Measurements from ENCODE around the gene CASK. TPM values are rescaled to one million over a fixed set of nuclear protein-coding genes. Genes with fewer than 3 reads are reported as not detected.
A peak's percentile ranks its signal among the peaks of the same experiment; 100 is the strongest.

Gene CASK, protein sequence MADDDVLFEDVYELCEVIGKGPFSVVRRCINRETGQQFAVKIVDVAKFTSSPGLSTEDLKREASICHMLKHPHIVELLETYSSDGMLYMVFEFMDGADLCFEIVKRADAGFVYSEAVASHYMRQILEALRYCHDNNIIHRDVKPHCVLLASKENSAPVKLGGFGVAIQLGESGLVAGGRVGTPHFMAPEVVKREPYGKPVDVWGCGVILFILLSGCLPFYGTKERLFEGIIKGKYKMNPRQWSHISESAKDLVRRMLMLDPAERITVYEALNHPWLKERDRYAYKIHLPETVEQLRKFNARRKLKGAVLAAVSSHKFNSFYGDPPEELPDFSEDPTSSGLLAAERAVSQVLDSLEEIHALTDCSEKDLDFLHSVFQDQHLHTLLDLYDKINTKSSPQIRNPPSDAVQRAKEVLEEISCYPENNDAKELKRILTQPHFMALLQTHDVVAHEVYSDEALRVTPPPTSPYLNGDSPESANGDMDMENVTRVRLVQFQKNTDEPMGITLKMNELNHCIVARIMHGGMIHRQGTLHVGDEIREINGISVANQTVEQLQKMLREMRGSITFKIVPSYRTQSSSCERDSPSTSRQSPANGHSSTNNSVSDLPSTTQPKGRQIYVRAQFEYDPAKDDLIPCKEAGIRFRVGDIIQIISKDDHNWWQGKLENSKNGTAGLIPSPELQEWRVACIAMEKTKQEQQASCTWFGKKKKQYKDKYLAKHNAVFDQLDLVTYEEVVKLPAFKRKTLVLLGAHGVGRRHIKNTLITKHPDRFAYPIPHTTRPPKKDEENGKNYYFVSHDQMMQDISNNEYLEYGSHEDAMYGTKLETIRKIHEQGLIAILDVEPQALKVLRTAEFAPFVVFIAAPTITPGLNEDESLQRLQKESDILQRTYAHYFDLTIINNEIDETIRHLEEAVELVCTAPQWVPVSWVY
- 7.2 and 10.1 TPM in 2 replicates for total RNA-seq (2011; cell fraction: chromatin; rRNA removed; ENCODE audit: low replicate concordance)
- 3.0 and 4.3 TPM in 2 replicates for total RNA-seq (2011; cell fraction: nucleolus; rRNA removed)
- 5.0 and 5.8 TPM in 2 replicates for total RNA-seq (2011; cell fraction: nucleoplasm; rRNA removed)
- total RNA-seq (2014; rRNA removed) (2.4 and 5.4 TPM in 2 replicates), total RNA-seq (2014; rRNA removed; fragmentation: Illumina TruSeq; extraction: Trizol) (6.3 TPM in 2 replicates), total RNA-seq (2015; rRNA removed; fragmentation: Illumina TruSeq; extraction: Trizol) (4.9 and 5.3 TPM in 2 replicates), total RNA-seq (2021) (5.7 and 7.4 TPM in 2 replicates), polyA plus RNA-seq (2011; rRNA removed) (1.9 and 5.2 TPM in 2 replicates), polyA plus RNA-seq (2014; fragmentation: Illumina TruSeq; extraction: Trizol) (2.6 and 3.1 TPM in 2 replicates), polyA plus RNA-seq (2014; fragmentation: Nextera tagmentation; extraction: Ambion mirVana) (1 to 10 TPM; 1.3 to 1.5 TPM), polyA plus RNA-seq (2014; rRNA removed) (2.3 and 3.8 TPM in 2 replicates), polyA minus RNA-seq (2011; rRNA and poly(A)+ RNA removed) (4.0 and 9.8 TPM in 2 replicates), Bru-seq, nascent RNA (percentile 45 among the genes with signal in this experiment), BruChase-seq, experiment 1, labeled RNA remaining after a 2-hour chase (percentile 45 among the genes with signal in this experiment), BruChase-seq, experiment 2, labeled RNA remaining after a 6-hour chase (percentile 43 among the genes with signal in this experiment)
- polyA plus RNA-seq (2011; cell fraction: cytosol; rRNA removed): 1.3 TPM in 2 replicates
- polyA plus RNA-seq (2011; cell fraction: nucleus; rRNA removed): 1.4 and 1.7 TPM in 2 replicates
- polyA plus RNA-seq (2012): 4.7 and 5.2 TPM in 2 replicates
- 1.6 and 9.1 TPM in 2 replicates for polyA minus RNA-seq (2011; cell fraction: cytosol; rRNA and poly(A)+ RNA removed)
- 2.2 and 5.4 TPM in 2 replicates for polyA minus RNA-seq (2011; cell fraction: nucleus; rRNA and poly(A)+ RNA removed)
- long read RNA-seq, experiment 1, full-length matches to known transcripts: 6 of 9 reads
- long read RNA-seq, experiment 1, partial matches to known transcripts: 0 of 9 reads
- long read RNA-seq, experiment 1, other reads (novel, unspliced or antisense): 3 of 9 reads
- long read RNA-seq, experiment 2, partial matches to known transcripts: 0 of 4 reads
- long read RNA-seq, experiment 2, other reads (novel, unspliced or antisense): 3 of 4 reads
- long read RNA-seq, experiment 3, partial matches to known transcripts: 1 of 1 reads
- long read RNA-seq, experiment 3, other reads (novel, unspliced or antisense): 0 of 1 reads

DNA sequence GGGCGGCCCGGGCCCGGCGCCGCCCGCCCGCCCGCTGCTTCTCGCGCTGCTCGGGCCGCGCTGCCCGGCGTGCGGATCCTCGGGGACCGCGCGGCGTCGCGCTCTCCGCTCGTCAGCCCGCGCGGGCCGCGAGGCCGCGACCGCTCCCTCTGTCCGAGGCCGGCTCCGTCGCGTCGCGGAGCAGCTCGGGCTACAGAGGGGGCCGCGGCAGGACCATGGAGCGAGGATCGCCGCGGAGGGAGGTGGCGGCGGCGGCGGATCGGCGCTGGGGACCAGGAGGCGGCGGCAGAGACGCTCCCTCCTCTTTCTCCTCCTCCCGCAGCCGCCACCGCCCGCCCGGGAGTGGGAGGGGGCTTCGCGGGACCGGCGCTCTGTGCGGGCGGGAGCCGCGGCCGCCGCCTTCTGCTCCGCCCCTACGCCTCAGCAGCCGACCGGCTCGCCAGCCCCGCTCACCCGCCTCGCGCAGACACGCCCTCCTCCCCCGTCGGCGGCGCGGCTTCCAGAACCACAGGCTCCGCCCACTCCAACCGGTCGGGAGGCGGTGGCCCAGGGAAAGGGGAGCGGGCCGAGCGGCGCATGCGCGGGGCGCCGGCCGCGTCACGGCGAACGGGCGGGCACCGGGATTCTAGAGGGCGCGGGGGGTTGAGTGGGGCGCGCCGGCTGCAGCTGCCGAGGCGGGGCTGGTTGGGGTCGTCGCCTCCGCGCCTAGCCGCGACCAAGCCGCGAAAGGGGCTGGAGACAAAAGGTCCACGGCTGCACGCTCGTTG, at the start of gene CASK:
Gene CASK, minus strand, starts transcription at position 344 of the 767 bp plus-strand sequence. CDS start 566 bp downstream, outside the sequence.
- no peak for FAIRE-seq
- TF ChIP-seq, protein P1, sequence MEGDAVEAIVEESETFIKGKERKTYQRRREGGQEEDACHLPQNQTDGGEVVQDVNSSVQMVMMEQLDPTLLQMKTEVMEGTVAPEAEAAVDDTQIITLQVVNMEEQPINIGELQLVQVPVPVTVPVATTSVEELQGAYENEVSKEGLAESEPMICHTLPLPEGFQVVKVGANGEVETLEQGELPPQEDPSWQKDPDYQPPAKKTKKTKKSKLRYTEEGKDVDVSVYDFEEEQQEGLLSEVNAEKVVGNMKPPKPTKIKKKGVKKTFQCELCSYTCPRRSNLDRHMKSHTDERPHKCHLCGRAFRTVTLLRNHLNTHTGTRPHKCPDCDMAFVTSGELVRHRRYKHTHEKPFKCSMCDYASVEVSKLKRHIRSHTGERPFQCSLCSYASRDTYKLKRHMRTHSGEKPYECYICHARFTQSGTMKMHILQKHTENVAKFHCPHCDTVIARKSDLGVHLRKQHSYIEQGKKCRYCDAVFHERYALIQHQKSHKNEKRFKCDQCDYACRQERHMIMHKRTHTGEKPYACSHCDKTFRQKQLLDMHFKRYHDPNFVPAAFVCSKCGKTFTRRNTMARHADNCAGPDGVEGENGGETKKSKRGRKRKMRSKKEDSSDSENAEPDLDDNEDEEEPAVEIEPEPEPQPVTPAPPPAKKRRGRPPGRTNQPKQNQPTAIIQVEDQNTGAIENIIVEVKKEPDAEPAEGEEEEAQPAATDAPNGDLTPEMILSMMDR (IDR thresholded peaks at IDR 0.05 in 2 of 3, conservative IDR thresholded peaks at IDR 0.05 in 1 of 3; ENCODE audit: insufficient read depth in 2 of 3, low read depth in 1 of 3, low read length in 3 of 3): 0 out of 6 replicates have a peak, but pooled peaks of 1 of the 3 experiments have one; percentile 1
- TF ChIP-seq, protein P2, sequence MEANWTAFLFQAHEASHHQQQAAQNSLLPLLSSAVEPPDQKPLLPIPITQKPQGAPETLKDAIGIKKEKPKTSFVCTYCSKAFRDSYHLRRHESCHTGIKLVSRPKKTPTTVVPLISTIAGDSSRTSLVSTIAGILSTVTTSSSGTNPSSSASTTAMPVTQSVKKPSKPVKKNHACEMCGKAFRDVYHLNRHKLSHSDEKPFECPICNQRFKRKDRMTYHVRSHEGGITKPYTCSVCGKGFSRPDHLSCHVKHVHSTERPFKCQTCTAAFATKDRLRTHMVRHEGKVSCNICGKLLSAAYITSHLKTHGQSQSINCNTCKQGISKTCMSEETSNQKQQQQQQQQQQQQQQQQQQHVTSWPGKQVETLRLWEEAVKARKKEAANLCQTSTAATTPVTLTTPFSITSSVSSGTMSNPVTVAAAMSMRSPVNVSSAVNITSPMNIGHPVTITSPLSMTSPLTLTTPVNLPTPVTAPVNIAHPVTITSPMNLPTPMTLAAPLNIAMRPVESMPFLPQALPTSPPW (CRISPR knock-in tag; IDR thresholded peaks at IDR 0.05): peak; percentile 75
- TF ChIP-seq RB1 (IDR thresholded peaks at IDR 0.05; ENCODE audit: low read depth) (peak; percentile 64; the same call in 1 of the 2 replicates), ATF1 (CRISPR knock-in tag; IDR thresholded peaks at IDR 0.05) (no peak), ATF1 (tag; IDR thresholded peaks at IDR 0.05) (peak; percentile 58), ERF (CRISPR knock-in tag; IDR thresholded peaks at IDR 0.05) (no peak)
- TF ChIP-seq, protein P3, sequence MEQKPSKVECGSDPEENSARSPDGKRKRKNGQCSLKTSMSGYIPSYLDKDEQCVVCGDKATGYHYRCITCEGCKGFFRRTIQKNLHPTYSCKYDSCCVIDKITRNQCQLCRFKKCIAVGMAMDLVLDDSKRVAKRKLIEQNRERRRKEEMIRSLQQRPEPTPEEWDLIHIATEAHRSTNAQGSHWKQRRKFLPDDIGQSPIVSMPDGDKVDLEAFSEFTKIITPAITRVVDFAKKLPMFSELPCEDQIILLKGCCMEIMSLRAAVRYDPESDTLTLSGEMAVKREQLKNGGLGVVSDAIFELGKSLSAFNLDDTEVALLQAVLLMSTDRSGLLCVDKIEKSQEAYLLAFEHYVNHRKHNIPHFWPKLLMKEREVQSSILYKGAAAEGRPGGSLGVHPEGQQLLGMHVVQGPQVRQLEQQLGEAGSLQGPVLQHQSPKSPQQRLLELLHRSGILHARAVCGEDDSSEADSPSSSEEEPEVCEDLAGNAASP (IDR thresholded peaks at IDR 0.05): no peak

More for the DNA sequence above, at the start of gene CASK:
- peak within 1 kb of the TSS; percentile 59 to 90 for H3K9ac ChIP-seq (ENCODE audit: insufficient read depth in 1 of 2, low read depth in 2 of 2, low read length in 2 of 2)
- H3K9me3 ChIP-seq (replicated peaks; ENCODE audit: control insufficient read depth, insufficient read depth, low read depth, low read length): no peaks in the 10 kb centered on the region
- H3K27me3 ChIP-seq (ENCODE audit: control insufficient read depth in 2 of 2, insufficient read depth in 2 of 2, low read length in 2 of 2): no peaks in the 10 kb centered on the region
- intact Hi-C loops (cut with micrococcal nuclease) (no loop called here), in situ Hi-C loops (cut with MboI) (no loop called here)
- 0% methylated on average over 9 of the region's 123 CpGs for WGBS (ENCODE audit: insufficient coverage, low coverage, missing lambda C conversion rate)
- H3K4me1 ChIP-seq (replicated peaks in 1 of 2; ENCODE audit: control insufficient read depth in 2 of 2, insufficient read depth in 2 of 2, low read length in 2 of 2): peaks cover 0 to 13% of the 10 kb centered on the region in 2 experiments; a peak in 3 of 5 replicates
- ChIA-PET POLR2A (interaction anchor here (0.6 to 0.7 kb wide), 2 partner anchors 17 to 20 kb away, joined by 3 to 4 read pairs; no protein-coding TSS in a partner anchor), CTCF (ENCODE audit: low intra/inter-chr PET ratio) (interaction anchor here (0.6 kb wide), 1 partner anchor 29 kb away, joined by 5 read pairs; no protein-coding TSS in a partner anchor)
- peak; percentile 92 to 96 (median 94) for DNase-seq (ENCODE audit: extremely low read depth in 1 of 4, low spot score in 3 of 4)
- H3K36me3 ChIP-seq (ENCODE audit: control insufficient read depth, insufficient read depth, low read length): no peaks in the 10 kb centered on the region
- H3K79me2 ChIP-seq (ENCODE audit: control insufficient read depth, insufficient read depth, low read length): no peaks in the 10 kb centered on the region; the same call in 2 of the 3 replicates
- H3K9me1 ChIP-seq (ENCODE audit: control insufficient read depth, insufficient read depth, low read length): no peaks in the 10 kb centered on the region
- peak within 1 kb of the TSS; percentile 49 for H3K4me3 ChIP-seq
- no TSS peak for BruUV-seq (replicated peaks)
- peak within 1 kb of the TSS; percentile 31; the same call in 1 of the 3 replicates for H3K27ac ChIP-seq (ENCODE audit: extremely low read depth, low read depth, low read length)
- H4K20me1 ChIP-seq (replicated peaks; ENCODE audit: control insufficient read depth, insufficient read depth, low read length): no peaks in the 10 kb centered on the region
- peak within 1 kb of the TSS; percentile 83 for H3K4me2 ChIP-seq (ENCODE audit: insufficient read depth, low read length)
- ATAC-seq: peak; percentile 99
- peak within 1 kb of the TSS; percentile 94 for H2AFZ ChIP-seq (ENCODE audit: low read depth, low read length)
